Measurements from ENCODE around the gene BICRAL. TPM values are rescaled to one million over a fixed set of nuclear protein-coding genes. Genes with fewer than 3 reads are reported as not detected.

Gene BICRAL
- polyA plus RNA-seq, 1 of the 3 experiments (the other 2 are of a cell fraction): 5.1 TPM

DNA sequence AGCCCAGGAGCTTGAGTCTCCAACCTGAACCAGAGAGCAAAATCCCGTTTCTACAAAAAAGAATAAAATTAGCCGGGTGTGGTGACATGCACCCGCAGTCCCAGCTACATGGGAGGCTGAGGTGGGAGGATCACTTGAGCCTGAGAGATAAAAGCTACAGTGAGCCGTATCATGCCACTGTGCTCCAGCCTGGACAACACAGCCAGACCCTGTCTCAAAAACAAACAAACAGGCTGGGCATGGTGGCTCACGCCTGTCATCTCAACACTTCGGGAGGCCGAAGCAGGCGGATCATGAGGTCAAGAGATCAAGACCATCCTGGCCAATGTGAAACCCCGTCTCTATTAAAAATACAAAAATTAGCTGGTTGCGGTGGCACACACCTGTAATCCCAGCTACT, 122.6 kb downstream of the BICRAL start:
- no peaks in the 10 kb centered on the region for H3K9me2 ChIP-seq
- H3K4me2 ChIP-seq: no peak overlapping the region
- WGBS (ENCODE audit: low lambda C conversion rate): 96% methylated on average over 10 of the region's 10 CpGs
- H3K9me3 ChIP-seq: no peaks in the 10 kb centered on the region
- no peak for DNase-seq
- no peaks in the 10 kb centered on the region for H3K27me3 ChIP-seq (ENCODE audit: insufficient read depth)
- H3K4me3 ChIP-seq (ENCODE audit: low read depth in 2 of 2, low read length in 1 of 2): no peak overlapping the region
- ChIA-PET POLR2A (interaction anchor here (0.6 kb wide), 1 partner anchor 465 kb away, joined by 5 read pairs; no protein-coding TSS in a partner anchor), CTCF (interaction anchor here (1.0 to 1.8 kb wide), 3 partner anchors 25 to 239 kb away, joined by 3 to 7 read pairs (median 3); partner anchors contain the start of gene CNPY3)
- H3K36me3 ChIP-seq (replicated peaks in 1 of 2; ENCODE audit: control insufficient read depth in 1 of 2, insufficient read depth in 2 of 2, low read length in 1 of 2): no peaks in the 10 kb centered on the region
- peaks cover 0 to 7% of the 10 kb centered on the region in 2 experiments; a peak in 2 of 4 replicates for H3K4me1 ChIP-seq (ENCODE audit: control insufficient read depth in 1 of 2, insufficient read depth in 2 of 2, low read depth in 1 of 2, low read length in 1 of 2)
- no peak overlapping the region for H3K27ac ChIP-seq (ENCODE audit: low read depth in 2 of 2, low read length in 1 of 2)
- H2AFZ ChIP-seq (ENCODE audit: low read depth): no peak overlapping the region
- no peaks in the 10 kb centered on the region for H3K79me2 ChIP-seq (ENCODE audit: insufficient read depth)
- H4K20me1 ChIP-seq (ENCODE audit: insufficient read depth): no peaks in the 10 kb centered on the region
- TF ChIP-seq, protein P1, sequence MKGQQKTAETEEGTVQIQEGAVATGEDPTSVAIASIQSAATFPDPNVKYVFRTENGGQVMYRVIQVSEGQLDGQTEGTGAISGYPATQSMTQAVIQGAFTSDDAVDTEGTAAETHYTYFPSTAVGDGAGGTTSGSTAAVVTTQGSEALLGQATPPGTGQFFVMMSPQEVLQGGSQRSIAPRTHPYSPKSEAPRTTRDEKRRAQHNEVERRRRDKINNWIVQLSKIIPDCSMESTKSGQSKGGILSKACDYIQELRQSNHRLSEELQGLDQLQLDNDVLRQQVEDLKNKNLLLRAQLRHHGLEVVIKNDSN (IDR thresholded peaks at IDR 0.05; ENCODE audit: borderline replicate concordance, low read depth): no peak
- TF ChIP-seq, protein P2, sequence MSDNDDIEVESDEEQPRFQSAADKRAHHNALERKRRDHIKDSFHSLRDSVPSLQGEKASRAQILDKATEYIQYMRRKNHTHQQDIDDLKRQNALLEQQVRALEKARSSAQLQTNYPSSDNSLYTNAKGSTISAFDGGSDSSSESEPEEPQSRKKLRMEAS (IDR thresholded peaks at IDR 0.05; ENCODE audit: low read depth): no peak
- TF ChIP-seq FOXM1 (IDR thresholded peaks at IDR 0.05; ENCODE audit: low read depth) (no peak), NFIC (IDR thresholded peaks at IDR 0.05; ENCODE audit: borderline replicate concordance) (no peak), RFX5 (IDR thresholded peaks at IDR 0.05; ENCODE audit: low read length) (no peak), EP300 (IDR thresholded peaks at IDR 0.05; ENCODE audit: borderline replicate concordance in 1 of 2, low read depth in 1 of 2, low read length in 1 of 2) (no peak), RAD21 (IDR thresholded peaks at IDR 0.05; ENCODE audit: low read length) (no peak), SIN3A (IDR thresholded peaks at IDR 0.05; ENCODE audit: borderline replicate concordance, low read depth, low read length) (no peak), GATA2 (CRISPR knock-in tag; IDR thresholded peaks at IDR 0.05) (no peak), JUND (IDR thresholded peaks at IDR 0.05) (no peak), EZH2phosphoT487 (IDR thresholded peaks at IDR 0.05; ENCODE audit: borderline replicate concordance, low read depth) (no peak), FOSL2 (IDR thresholded peaks at IDR 0.05; ENCODE audit: borderline replicate concordance, low read depth) (no peak), YY1 (IDR thresholded peaks at IDR 0.05; ENCODE audit: low read depth) (no peak), TCF12 (IDR thresholded peaks at IDR 0.05) (no peak)
- TF ChIP-seq, protein P3, sequence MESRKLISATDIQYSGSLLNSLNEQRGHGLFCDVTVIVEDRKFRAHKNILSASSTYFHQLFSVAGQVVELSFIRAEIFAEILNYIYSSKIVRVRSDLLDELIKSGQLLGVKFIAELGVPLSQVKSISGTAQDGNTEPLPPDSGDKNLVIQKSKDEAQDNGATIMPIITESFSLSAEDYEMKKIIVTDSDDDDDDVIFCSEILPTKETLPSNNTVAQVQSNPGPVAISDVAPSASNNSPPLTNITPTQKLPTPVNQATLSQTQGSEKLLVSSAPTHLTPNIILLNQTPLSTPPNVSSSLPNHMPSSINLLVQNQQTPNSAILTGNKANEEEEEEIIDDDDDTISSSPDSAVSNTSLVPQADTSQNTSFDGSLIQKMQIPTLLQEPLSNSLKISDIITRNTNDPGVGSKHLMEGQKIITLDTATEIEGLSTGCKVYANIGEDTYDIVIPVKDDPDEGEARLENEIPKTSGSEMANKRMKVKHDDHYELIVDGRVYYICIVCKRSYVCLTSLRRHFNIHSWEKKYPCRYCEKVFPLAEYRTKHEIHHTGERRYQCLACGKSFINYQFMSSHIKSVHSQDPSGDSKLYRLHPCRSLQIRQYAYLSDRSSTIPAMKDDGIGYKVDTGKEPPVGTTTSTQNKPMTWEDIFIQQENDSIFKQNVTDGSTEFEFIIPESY (IDR thresholded peaks at IDR 0.05; ENCODE audit: borderline replicate concordance, low read depth): no peak
- TF ChIP-seq, protein P4, sequence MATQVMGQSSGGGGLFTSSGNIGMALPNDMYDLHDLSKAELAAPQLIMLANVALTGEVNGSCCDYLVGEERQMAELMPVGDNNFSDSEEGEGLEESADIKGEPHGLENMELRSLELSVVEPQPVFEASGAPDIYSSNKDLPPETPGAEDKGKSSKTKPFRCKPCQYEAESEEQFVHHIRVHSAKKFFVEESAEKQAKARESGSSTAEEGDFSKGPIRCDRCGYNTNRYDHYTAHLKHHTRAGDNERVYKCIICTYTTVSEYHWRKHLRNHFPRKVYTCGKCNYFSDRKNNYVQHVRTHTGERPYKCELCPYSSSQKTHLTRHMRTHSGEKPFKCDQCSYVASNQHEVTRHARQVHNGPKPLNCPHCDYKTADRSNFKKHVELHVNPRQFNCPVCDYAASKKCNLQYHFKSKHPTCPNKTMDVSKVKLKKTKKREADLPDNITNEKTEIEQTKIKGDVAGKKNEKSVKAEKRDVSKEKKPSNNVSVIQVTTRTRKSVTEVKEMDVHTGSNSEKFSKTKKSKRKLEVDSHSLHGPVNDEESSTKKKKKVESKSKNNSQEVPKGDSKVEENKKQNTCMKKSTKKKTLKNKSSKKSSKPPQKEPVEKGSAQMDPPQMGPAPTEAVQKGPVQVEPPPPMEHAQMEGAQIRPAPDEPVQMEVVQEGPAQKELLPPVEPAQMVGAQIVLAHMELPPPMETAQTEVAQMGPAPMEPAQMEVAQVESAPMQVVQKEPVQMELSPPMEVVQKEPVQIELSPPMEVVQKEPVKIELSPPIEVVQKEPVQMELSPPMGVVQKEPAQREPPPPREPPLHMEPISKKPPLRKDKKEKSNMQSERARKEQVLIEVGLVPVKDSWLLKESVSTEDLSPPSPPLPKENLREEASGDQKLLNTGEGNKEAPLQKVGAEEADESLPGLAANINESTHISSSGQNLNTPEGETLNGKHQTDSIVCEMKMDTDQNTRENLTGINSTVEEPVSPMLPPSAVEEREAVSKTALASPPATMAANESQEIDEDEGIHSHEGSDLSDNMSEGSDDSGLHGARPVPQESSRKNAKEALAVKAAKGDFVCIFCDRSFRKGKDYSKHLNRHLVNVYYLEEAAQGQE (IDR thresholded peaks at IDR 0.05; ENCODE audit: low read depth, low read length): no peak
- H3F3A ChIP-seq (replicated peaks; ENCODE audit: insufficient read depth): no peaks in the 10 kb centered on the region
- H3K9ac ChIP-seq: no peak overlapping the region
